ENCODE data around the gene SNRPB2.

GRCh38 chr20:16695628-16696027 is 34.2 kb upstream of the SNRPB2 start:
- TF ChIP-seq TAF1 (IDR thresholded peaks at IDR 0.05; ENCODE audit: low read depth, low read length) (no peak), POLR2A (IDR thresholded peaks at IDR 0.05; ENCODE audit: low read depth, low read length) (no peak), SPI1 (IDR thresholded peaks at IDR 0.05; ENCODE audit: low read depth, low read length) (no peak), POLR2AphosphoS5 (IDR thresholded peaks at IDR 0.05; ENCODE audit: low read depth, low read length) (no peak)
